ENCODE results near the gene ZNF804A.

DNA sequence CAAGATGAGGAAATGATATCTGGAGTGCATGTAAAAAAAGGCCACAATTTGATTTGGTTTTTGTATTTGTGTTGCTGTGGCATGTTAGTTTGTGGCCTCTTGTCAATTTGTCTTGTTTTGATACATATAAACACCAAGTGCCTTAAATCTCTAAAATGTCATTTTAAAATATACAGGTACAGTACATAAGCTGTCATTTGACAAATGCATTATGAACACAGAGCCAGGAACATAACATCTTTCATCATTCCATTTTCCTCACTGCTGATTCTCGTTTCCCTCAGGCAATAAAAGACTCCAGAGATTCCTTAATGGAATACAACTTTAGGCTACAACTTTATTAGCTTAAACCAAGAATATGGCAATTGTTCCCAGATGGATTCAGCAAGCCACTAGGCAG, 217.5 kb downstream of the ZNF804A start:
- TF ChIP-seq EP300 (IDR thresholded peaks at IDR 0.05; ENCODE audit: borderline replicate concordance in 1 of 2, low read depth in 2 of 2, low read length in 2 of 2) (no peak), CHD2 (IDR thresholded peaks at IDR 0.05; ENCODE audit: low read length) (no peak), CHD1 (IDR thresholded peaks at IDR 0.05; ENCODE audit: low read depth, low read length) (no peak), RAD21 (IDR thresholded peaks at IDR 0.05 in 1 of 2, conservative IDR thresholded peaks at IDR 0.05 in 1 of 2; ENCODE audit: low read depth in 2 of 2, low read length in 2 of 2) (no peak), RNF2 (IDR thresholded peaks at IDR 0.05; ENCODE audit: borderline replicate concordance, low read depth, low read length, missing control alignments, poor library complexity, severe bottlenecking) (no peak), SP1 (IDR thresholded peaks at IDR 0.05; ENCODE audit: low read depth, low read length) (no peak), EZH2 (IDR thresholded peaks at IDR 0.05; ENCODE audit: low read depth, low read length, severe bottlenecking) (no peak), FOSL1 (IDR thresholded peaks at IDR 0.05; ENCODE audit: insufficient read depth, low read depth, low read length) (no peak), PHF8 (conservative IDR thresholded peaks at IDR 0.05; ENCODE audit: low read depth, low read length) (no peak), TEAD4 (IDR thresholded peaks at IDR 0.05; ENCODE audit: low read depth, low read length) (no peak), SRF (IDR thresholded peaks at IDR 0.05; ENCODE audit: low read depth, low read length) (no peak), JUN (IDR thresholded peaks at IDR 0.05; ENCODE audit: low read depth, low read length) (no peak), YY1 (IDR thresholded peaks at IDR 0.05; ENCODE audit: low read depth, low read length) (no peak)
- TF ChIP-seq, protein P1, sequence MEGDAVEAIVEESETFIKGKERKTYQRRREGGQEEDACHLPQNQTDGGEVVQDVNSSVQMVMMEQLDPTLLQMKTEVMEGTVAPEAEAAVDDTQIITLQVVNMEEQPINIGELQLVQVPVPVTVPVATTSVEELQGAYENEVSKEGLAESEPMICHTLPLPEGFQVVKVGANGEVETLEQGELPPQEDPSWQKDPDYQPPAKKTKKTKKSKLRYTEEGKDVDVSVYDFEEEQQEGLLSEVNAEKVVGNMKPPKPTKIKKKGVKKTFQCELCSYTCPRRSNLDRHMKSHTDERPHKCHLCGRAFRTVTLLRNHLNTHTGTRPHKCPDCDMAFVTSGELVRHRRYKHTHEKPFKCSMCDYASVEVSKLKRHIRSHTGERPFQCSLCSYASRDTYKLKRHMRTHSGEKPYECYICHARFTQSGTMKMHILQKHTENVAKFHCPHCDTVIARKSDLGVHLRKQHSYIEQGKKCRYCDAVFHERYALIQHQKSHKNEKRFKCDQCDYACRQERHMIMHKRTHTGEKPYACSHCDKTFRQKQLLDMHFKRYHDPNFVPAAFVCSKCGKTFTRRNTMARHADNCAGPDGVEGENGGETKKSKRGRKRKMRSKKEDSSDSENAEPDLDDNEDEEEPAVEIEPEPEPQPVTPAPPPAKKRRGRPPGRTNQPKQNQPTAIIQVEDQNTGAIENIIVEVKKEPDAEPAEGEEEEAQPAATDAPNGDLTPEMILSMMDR (IDR thresholded peaks at IDR 0.05; ENCODE audit: control extremely low read depth in 1 of 3, insufficient read depth in 1 of 3, low read depth in 1 of 3, low read length in 3 of 3), result no peak

Data from H1 (cell line).